ENCODE data around the gene TMEM167B.

Gene TMEM167B

GRCh38 chr1:109080441-109081082 lies 10.0 kb upstream of the TMEM167B start:
- DNase-seq (ENCODE audit: low read depth in 2 of 2) = no peak

GRCh38 chr1:109083501-109083900 lies 7.1 kb upstream of the TMEM167B start:
- no peak for DNase-seq (ENCODE audit: low read depth in 2 of 2)

- DNase-seq (ENCODE audit: low read depth in 2 of 2) = no peak
Measured at GRCh38 chr1:109083923-109084322, 6.6 kb upstream of the TMEM167B start.

- no peak for DNase-seq (ENCODE audit: low read depth in 2 of 2)
Measured at GRCh38 chr1:109084563-109085517, 5.7 kb upstream of the TMEM167B start.

- no peak for DNase-seq (ENCODE audit: low read depth in 2 of 2)
Measured at GRCh38 chr1:109089242-109090015, 1.1 kb upstream of the TMEM167B start.

- no peak for DNase-seq (ENCODE audit: low read depth in 2 of 2)
Measured at GRCh38 chr1:109091078-109091838, 694 bp downstream of the TMEM167B start.

- no peak for DNase-seq (ENCODE audit: low read depth in 2 of 2)
Measured at GRCh38 chr1:109091839-109092193, 1.3 kb downstream of the TMEM167B start.

- no peak for DNase-seq (ENCODE audit: low read depth in 2 of 2)
Measured at GRCh38 chr1:109094377-109094803, 3.8 kb downstream of the TMEM167B start.

- no peak for DNase-seq (ENCODE audit: low read depth in 2 of 2)
Measured at GRCh38 chr1:109094871-109095270, 4.3 kb downstream of the TMEM167B start.

GRCh38 chr1:109095631-109096030 lies 5.1 kb downstream of the TMEM167B start:
- no peak for DNase-seq (ENCODE audit: low read depth in 2 of 2)

- no peak for DNase-seq (ENCODE audit: low read depth in 2 of 2)
Measured at GRCh38 chr1:109096120-109096519, 5.6 kb downstream of the TMEM167B start.

- peak; percentile 94 to 97 for DNase-seq (ENCODE audit: low read depth in 2 of 2)
Measured at GRCh38 chr1:109099938-109100773, 9.6 kb downstream of the TMEM167B start.

- no peak for DNase-seq (ENCODE audit: low read depth in 2 of 2)
Measured at GRCh38 chr1:109104364-109105151, 14.0 kb downstream of the TMEM167B start.

- no peak for DNase-seq (ENCODE audit: low read depth in 2 of 2)
Measured at GRCh38 chr1:109105881-109106280, 15.3 kb downstream of the TMEM167B start.

- no peak for DNase-seq (ENCODE audit: low read depth in 2 of 2)
Measured at GRCh38 chr1:109107785-109108184, 17.2 kb downstream of the TMEM167B start.

- DNase-seq (ENCODE audit: low read depth in 2 of 2) = no peak
Measured at GRCh38 chr1:109109906-109110305, 19.3 kb downstream of the TMEM167B start.

- no peak for DNase-seq (ENCODE audit: low read depth in 2 of 2)
Measured at GRCh38 chr1:109111386-109112055, 21.0 kb downstream of the TMEM167B start.

- DNase-seq (ENCODE audit: low read depth in 2 of 2) = no peak
Measured at GRCh38 chr1:109112056-109112651, 21.6 kb downstream of the TMEM167B start.

Data from stimulated activated CD4-positive, alpha-beta T cell treated with anti-CD3 and anti-CD28 coated beads, Interleukin-4, amount 100 ng/mL, for 48 hours (primary cell).